GM19372 (cell line): ENCODE results near the gene TMA7B.
"Not testable (repeated sequence)": the region's sequence is repeated elsewhere in the genome, so short reads cannot be mapped to it uniquely, and the experiment has no call there.

Experiments
- ATAC-seq: cut with Tn5 transposase; IDR thresholded peaks from one replicate; pipeline ENCODE4 v1.9.1; 2021; ENCODE audit warnings: mild to moderate bottlenecking, low read depth, moderate library complexity; ENCODE audit not compliant: unreplicated experiment

Gene TMA7B

DNA sequence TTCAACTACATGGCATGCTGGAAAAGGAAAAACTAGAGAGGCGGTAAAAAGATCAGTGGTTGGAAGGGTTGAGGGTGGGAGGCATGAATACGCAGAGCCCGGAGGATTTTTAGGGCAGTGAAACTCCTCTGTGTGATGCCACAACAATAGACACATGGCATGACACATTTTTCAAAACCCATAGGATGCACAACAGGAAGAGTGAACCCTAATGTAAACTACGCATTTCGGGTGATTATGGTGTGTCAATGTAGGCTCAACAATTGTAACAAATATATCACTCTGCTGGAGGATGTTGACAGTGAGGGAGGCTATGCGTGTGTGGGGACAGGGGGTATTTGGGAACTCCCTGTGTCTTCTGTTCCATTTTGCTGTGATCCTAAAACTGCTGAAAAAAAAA, 18.9 kb downstream of the TMA7B start:
- ATAC-seq, result no peak

GRCh38 chr22:39979458-39979857, 19.3 kb downstream of the TMA7B start:
- no peak for ATAC-seq

- no peak for ATAC-seq
Measured at GRCh38 chr22:39980596-39980995, 20.4 kb downstream of the TMA7B start.

- ATAC-seq, result no peak
Measured at GRCh38 chr22:39983346-39983745, 23.1 kb downstream of the TMA7B start.

DNA sequence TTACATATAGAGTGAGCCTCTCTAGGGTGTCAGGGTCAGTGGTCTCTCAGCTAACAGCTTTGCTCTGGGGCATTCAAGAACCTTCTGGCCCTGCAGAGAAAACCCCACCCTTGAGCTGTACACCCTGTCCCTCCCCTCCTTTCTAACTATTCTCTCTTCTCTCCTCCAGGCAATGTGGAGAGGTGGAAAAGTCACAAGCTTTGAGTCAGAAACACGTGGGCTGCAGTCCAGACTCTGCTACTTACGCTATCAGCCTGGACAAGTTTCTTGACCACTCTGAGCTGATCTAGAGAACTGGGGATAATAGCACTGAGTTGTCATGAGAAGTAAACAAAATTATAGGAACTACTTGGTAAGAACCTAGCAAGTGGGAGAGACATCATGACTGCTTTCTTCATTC, 23.8 kb downstream of the TMA7B start:
- no peak for ATAC-seq

DNA sequence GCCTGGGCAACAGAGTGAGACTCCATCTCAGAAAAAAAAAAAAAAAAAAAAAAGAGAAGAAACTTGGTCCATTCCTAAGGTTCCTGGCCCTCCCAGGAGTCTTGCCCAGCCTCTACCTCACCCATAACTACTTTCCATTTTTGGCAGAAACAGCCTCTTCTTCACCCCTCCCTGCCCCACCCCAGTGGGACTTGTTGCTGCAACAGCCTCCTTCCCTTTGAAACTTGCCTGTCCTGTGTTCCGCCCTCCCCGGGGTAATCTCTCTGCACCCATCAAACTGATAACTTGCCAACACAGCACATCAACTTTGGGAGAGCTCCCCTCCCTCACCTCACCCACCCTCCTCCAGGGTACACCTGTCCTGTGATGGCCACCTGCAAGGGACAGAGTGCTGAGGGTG, 24.5 kb downstream of the TMA7B start:
- ATAC-seq, result no peak

- no peak for ATAC-seq
Measured at GRCh38 chr22:39985383-39986035, 25.3 kb downstream of the TMA7B start.

GRCh38 chr22:39988386-39989114, 28.4 kb downstream of the TMA7B start:
- no peak for ATAC-seq

DNA sequence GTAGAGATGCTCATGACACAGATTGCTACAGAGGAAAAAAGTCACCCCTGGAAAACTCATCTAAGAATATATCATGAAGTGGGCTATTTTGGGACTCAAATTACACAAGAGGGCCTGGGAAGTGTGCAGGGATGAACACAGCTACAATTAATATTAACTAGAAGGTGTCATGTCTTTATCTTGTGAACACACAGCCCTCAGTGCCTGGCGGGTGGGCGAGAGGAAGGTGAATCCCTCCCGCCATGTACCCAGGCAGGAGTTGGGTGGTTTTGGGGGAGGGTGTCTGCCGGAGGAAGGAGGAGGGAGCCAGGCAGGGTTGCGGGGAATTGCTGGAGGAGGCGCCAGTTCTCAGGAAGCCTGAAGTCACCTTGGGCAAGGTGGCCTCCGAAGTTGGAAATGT, 29.4 kb downstream of the TMA7B start:
- ATAC-seq, result no peak

DNA sequence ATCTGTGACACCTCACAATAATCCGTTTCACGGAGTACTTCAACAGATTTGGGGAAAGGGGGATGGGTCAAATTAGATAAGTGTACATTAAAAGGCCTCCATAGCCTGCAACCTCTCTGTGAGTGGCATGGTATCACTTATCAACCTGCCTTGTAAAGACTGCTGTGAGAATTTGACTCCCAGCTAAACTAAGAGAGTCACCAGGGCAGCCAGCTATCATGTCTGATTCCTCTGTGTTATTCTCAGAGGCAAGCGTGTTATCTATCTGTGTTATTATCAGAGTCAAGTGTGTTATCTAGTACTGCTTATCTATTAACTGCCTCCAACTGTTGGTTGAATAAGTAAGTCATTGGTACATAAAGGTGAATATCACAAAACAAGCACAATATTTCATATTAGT, 30.5 kb downstream of the TMA7B start:
- no peak for ATAC-seq

- ATAC-seq, result no peak
Measured at GRCh38 chr22:39991159-39991860, 31.1 kb downstream of the TMA7B start.

DNA sequence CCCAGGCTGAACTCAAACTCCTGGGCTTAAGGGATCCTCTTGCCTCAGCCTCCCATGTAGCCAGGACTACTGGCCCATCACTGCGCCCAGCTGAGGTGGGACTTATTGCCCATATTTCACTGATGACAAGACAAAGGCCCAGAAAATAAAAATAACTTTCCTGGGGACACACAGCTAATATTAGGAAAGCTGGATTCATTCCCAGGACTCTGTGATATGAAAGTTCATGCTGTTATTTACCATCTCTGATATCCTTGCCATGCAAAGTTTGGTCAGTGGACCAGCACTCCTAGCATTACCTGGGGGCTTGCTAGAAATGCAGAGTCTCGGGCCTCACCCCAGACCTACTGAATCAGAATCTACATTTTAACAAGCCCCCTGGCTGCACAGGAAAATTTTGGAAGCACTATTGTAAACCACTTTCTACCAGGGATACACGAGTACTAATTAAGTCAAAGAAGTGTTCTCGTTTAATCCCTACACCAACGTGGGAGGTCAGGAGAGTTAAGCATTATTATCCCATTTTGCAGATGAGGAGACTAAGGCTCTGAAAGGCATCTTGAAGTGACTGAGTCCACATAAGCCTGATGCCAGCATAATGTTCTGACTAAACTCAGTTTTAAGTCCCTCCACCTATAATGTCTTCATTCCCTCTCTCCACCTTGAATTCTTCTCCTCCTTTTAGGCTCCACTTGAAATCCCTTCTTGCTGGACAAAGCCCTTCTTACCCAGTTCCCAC, 32.1 kb downstream of the TMA7B start:
- no peak for ATAC-seq

- ATAC-seq, result not testable (repeated sequence)
Measured at GRCh38 chr22:39992894-39993293, 32.7 kb downstream of the TMA7B start.

DNA sequence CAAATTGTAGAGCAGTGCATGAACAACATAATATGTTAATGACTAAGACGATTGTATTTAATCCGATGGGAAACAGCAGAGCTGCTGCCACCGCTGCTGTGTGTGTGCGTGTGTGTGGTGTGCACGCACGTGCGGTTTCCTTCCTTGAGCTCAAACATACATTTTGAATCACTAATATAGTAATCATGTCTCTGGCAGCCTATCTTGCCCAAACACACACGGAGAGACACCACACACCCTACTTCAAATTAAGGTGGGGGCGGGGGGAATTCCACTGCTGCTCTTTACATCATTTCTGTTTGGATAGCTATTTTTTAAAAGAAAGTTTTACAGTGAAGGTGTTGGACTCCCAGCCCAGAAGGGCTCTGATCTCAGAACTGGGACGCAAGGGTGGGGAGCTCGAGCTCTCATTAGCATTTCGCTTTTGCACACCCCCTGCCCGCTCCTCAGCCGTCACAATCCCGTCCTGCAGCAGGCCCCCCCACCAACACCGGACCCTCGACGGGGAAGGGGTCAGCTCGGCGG, 33.9 kb downstream of the TMA7B start:
- no peak for ATAC-seq

- ATAC-seq, result no peak
Measured at GRCh38 chr22:39994566-39995392, 34.6 kb downstream of the TMA7B start, which contains the start of gene FAM83F. TSS of gene FAM83F (plus strand) at chr22:39994954. CDS start at chr22:39995043, 89 bp downstream.

GRCh38 chr22:39995393-39996252, 35.4 kb downstream of the TMA7B start:
- no peak for ATAC-seq

GRCh38 chr22:39996732-39997131, 36.5 kb downstream of the TMA7B start:
- no peak for ATAC-seq

GRCh38 chr22:39997421-39997820, 37.2 kb downstream of the TMA7B start:
- no peak for ATAC-seq
